ENCODE measurements around the gene SF3A1.

SF3A1 gene

GRCh38 chr22:30285176-30285845, 71.4 kb downstream of the SF3A1 start:
- no peak for DNase-seq

- no peak for DNase-seq
These were observed 72.0 kb downstream of the SF3A1 start for GRCh38 chr22:30284666-30285065.

DNA sequence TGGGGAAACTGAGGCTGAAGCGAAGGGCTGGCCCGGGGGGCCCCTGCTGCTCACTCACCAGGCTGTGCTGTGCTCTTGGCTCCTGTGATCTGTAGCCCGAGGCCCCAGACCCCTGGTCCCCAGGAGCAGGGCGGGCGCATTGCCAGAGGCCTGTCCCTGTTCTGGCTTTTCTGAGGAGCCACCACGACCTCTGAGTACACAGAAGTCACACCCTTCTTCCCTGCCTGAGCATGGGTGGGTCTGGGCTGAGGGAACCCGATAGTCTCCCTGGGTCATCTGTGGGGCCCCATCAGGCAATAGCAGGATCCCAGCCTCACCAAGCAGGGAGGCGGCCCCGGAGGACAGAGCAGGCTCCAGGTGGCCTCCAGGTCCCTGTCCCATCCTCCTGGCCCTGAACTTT, 72.5 kb downstream of the SF3A1 start:
- DNase-seq, result no peak

GRCh38 chr22:30283342-30283741, 73.4 kb downstream of the SF3A1 start:
- no peak for DNase-seq

DNA sequence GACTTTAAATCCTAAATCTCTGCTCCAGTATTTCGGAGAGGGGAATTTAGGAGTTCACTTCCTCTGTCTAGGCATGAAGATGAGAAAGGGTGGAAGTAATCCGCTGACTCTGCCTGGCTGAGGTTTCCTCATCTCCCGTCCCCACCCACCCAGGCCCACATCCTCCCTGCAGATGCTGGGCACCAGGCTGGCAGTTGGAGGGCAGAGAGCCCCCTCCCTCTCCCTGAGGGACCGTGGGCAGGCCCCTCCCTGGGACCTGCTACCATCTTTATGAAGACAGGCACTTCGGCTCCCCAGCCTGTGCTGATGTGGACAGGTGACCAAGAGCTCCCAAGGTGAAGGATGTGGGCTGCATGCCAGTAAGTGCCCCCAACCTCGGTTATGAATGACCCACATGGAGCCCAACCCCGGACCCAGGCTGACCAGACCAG, 74.1 kb downstream of the SF3A1 start:
- no peak for DNase-seq
